PC-9 (cell line): Measurements from ENCODE around the gene FSIP1.

ENCODE experiments used
- EZH2 ChIP-seq: fragments of 200-600 bp; sonication (generic); IDR thresholded peaks from 2 replicates; pipeline ENCODE4 v1.8.0; 2017; ENCODE audit warnings: antibody characterized with exemption, low read depth
- TF ChIP-seq, protein P1 (sequence below): fragments of 200-600 bp; sonication (generic); conservative IDR thresholded peaks from 2 replicates; pipeline ENCODE4 v1.6.1; 2017; ENCODE audit warnings: mixed run types, antibody characterized with exemption, mild to moderate bottlenecking, moderate library complexity

GRCh38 chr15:39801641-39802309 lies 19.1 kb upstream of the FSIP1 start:
- TF ChIP-seq, protein P1, sequence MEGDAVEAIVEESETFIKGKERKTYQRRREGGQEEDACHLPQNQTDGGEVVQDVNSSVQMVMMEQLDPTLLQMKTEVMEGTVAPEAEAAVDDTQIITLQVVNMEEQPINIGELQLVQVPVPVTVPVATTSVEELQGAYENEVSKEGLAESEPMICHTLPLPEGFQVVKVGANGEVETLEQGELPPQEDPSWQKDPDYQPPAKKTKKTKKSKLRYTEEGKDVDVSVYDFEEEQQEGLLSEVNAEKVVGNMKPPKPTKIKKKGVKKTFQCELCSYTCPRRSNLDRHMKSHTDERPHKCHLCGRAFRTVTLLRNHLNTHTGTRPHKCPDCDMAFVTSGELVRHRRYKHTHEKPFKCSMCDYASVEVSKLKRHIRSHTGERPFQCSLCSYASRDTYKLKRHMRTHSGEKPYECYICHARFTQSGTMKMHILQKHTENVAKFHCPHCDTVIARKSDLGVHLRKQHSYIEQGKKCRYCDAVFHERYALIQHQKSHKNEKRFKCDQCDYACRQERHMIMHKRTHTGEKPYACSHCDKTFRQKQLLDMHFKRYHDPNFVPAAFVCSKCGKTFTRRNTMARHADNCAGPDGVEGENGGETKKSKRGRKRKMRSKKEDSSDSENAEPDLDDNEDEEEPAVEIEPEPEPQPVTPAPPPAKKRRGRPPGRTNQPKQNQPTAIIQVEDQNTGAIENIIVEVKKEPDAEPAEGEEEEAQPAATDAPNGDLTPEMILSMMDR = peak; percentile 41; the same call in 1 of the 2 replicates
- TF ChIP-seq EZH2 = no peak
